HepG2 (cell line): ENCODE measurements around the gene AKR1A1. TPM values are rescaled to one million over a fixed set of nuclear protein-coding genes. Genes with fewer than 3 reads are reported as not detected.

Experiments used
- ATRX ChIP-seq: sonication (generic); formaldehyde crosslinking; IDR thresholded peaks from 2 replicates; pipeline ENCODE4 v1.4.0; 2020; ENCODE audit warnings: missing genetic modification reagents, borderline replicate concordance
- GTF3A ChIP-seq: sonication (generic); formaldehyde crosslinking; conservative IDR thresholded peaks from 2 replicates; pipeline ENCODE4 v1.4.0; 2020; ENCODE audit warnings: mild to moderate bottlenecking, missing genetic modification reagents
- HNF1A ChIP-seq, 2 experiments: sonication (generic) in 1 of 2; formaldehyde crosslinking in 1 of 2; IDR thresholded peaks; 2 replicates each; pipeline versions ENCODE4 v1.4.0 to v1.6.1; 2016 to 2020; ENCODE audit warnings: borderline replicate concordance in 1 of 2, low read depth in 1 of 2, mild to moderate bottlenecking in 1 of 2, missing genetic modification reagents in 1 of 2
- IKZF1 ChIP-seq: fragments of 450-650 bp; IDR thresholded peaks from 2 replicates; pipeline ENCODE4 v1.7.1; 2016
- JARID2 ChIP-seq: sonication (generic); formaldehyde crosslinking; IDR thresholded peaks from 2 replicates; pipeline ENCODE4 v1.8.1; 2023; ENCODE audit warnings: missing genetic modification reagents, inconsistent platforms; ENCODE audit not compliant: insufficient replicate concordance
- KLF11 ChIP-seq: IDR thresholded peaks from 2 replicates; pipeline ENCODE4 v1.6.1; 2016; ENCODE audit warnings: missing compliant biosample characterization
- PRDM10 ChIP-seq: sonication (generic); formaldehyde crosslinking; IDR thresholded peaks from 2 replicates; pipeline ENCODE4 v1.4.0; 2020; ENCODE audit warnings: low read depth, missing genetic modification reagents
- ZMAT5 ChIP-seq: sonication (generic); formaldehyde crosslinking; IDR thresholded peaks from 2 replicates; pipeline ENCODE4 v1.5.0; 2020; ENCODE audit warnings: mild to moderate bottlenecking, low read depth, missing genetic modification reagents, borderline replicate concordance
- ZNF24 ChIP-seq: fragments of 450-650 bp; IDR thresholded peaks from 2 replicates; pipeline ENCODE4 v1.6.1; 2017; ENCODE audit warnings: antibody characterized with exemption, mild to moderate bottlenecking
- ZNF552 ChIP-seq: sonication (generic); formaldehyde crosslinking; IDR thresholded peaks from 2 replicates; pipeline ENCODE4 v1.9.0; 2022; ENCODE audit warnings: missing genetic modification reagents, mild to moderate bottlenecking, borderline replicate concordance
- ZNF558 ChIP-seq: sonication (generic); formaldehyde crosslinking; IDR thresholded peaks from 2 replicates; pipeline ENCODE4 v1.9.0; 2022; ENCODE audit warnings: mild to moderate bottlenecking, missing genetic modification reagents, borderline replicate concordance
- ZNF570 ChIP-seq: sonication (generic); formaldehyde crosslinking; IDR thresholded peaks from 2 replicates; pipeline ENCODE4 v1.4.0; 2020; ENCODE audit warnings: mild to moderate bottlenecking, missing genetic modification reagents, borderline replicate concordance
- ZNF775 ChIP-seq: sonication (generic); formaldehyde crosslinking; IDR thresholded peaks from 2 replicates; pipeline ENCODE4 v1.4.0; 2020; ENCODE audit warnings: missing genetic modification reagents, mild to moderate bottlenecking, moderate library complexity, borderline replicate concordance
- polyA plus RNA-seq, 8 experiments: library from polyadenylated mRNA; depleted of rRNA in 3 of 8; stranded (reverse) in 7 of 8; unstranded in 1 of 8; fragments of >200 nt; fragmentation: Illumina TruSeq in 4 of 8; extraction: Trizol in 4 of 8; gene quantifications; 2 replicates each; pipeline versions ENCODE4 v1.2.1 to v1.2.3, GENCODE V29; 2011 to 2016; ENCODE audit warnings: low read depth in 4 of 8, missing spikeins in 1 of 8, mixed read lengths in 1 of 8; ENCODE audit not compliant: insufficient read depth in 1 of 8
- total RNA-seq, 5 experiments: library from RNA; depleted of rRNA; stranded (reverse); fragments of >200 nt; fragmentation: Illumina TruSeq; extraction: Trizol; gene quantifications; 2 replicates each; pipeline ENCODE4 v1.2.3, GENCODE V29; 2016; ENCODE audit warnings: low read depth in 1 of 5
- TF ChIP-seq, protein P1 (sequence below): sonication (generic); formaldehyde crosslinking; IDR thresholded peaks from 2 replicates; pipeline ENCODE4 v1.8.1; 2023; ENCODE audit warnings: missing genetic modification reagents, inconsistent platforms, borderline replicate concordance

AKR1A1 gene
- total and polyA plus RNA-seq, 2 of the 13 experiments (the other 11 are each of a cell fraction or from before 2014, with no cell fraction given), result 181 to 217 TPM

- TF ChIP-seq GTF3A (CRISPR knock-in tag), result no peak
- no peak for TF ChIP-seq ZNF24
- no peak for TF ChIP-seq JARID2 (CRISPR knock-in tag)
- TF ChIP-seq, protein P1, sequence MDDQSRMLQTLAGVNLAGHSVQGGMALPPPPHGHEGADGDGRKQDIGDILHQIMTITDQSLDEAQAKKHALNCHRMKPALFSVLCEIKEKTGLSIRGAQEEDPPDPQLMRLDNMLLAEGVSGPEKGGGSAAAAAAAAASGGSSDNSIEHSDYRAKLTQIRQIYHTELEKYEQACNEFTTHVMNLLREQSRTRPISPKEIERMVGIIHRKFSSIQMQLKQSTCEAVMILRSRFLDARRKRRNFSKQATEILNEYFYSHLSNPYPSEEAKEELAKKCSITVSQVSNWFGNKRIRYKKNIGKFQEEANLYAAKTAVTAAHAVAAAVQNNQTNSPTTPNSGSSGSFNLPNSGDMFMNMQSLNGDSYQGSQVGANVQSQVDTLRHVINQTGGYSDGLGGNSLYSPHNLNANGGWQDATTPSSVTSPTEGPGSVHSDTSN (CRISPR knock-in tag), result no peak
- no peak; the same call in 1 of the 2 replicates for TF ChIP-seq HNF1A (IDR thresholded peaks at IDR 0.05; ENCODE audit: low read depth)
- peak; percentile 78; the same call in 1 of the 2 replicates for TF ChIP-seq HNF1A (CRISPR knock-in tag; IDR thresholded peaks at IDR 0.05; ENCODE audit: borderline replicate concordance)
- peak; percentile 52; the same call in 1 of the 2 replicates for TF ChIP-seq ZNF570 (CRISPR knock-in tag)
- 0 out of 2 replicates have a peak, but pooled peaks have one; percentile 90 for TF ChIP-seq ZNF552 (CRISPR knock-in tag)
- no peak for TF ChIP-seq KLF11 (CRISPR knock-in tag)
- TF ChIP-seq ZNF558, result peak; percentile 91; the same call in 1 of the 2 replicates
- no peak for TF ChIP-seq ZMAT5 (CRISPR knock-in tag)
- no peak for TF ChIP-seq ZNF775 (CRISPR knock-in tag)
- TF ChIP-seq ATRX (CRISPR knock-in tag), result no peak
- peak; percentile 96 for TF ChIP-seq PRDM10 (CRISPR knock-in tag)
- no peak for TF ChIP-seq IKZF1
Observed at GRCh38 chr1:45550401-45551351, at the start of gene AKR1A1 (continued).
